Measurements from ENCODE around the gene ZSCAN31. TPM values are rescaled to one million over a fixed set of nuclear protein-coding genes. Genes with fewer than 3 reads are reported as not detected.
A peak's percentile ranks its signal among the peaks of the same experiment; 100 is the strongest.

The ZSCAN31 gene
- total and polyA plus RNA-seq, 10 of the 15 experiments (the other 5 are each of a cell fraction or from before 2014, with no cell fraction given): 1.6 to 5.2 (median 2.9) TPM

GRCh38 chr6:28384143-28384533 is 48.2 kb upstream of the ZSCAN31 start:
- Histone ChIP-seq H2AFZ (ENCODE audit: control insufficient read depth, low read depth, low read length) (no peak overlapping the region), H3K9ac (ENCODE audit: control insufficient read depth, insufficient read depth, low read length) (no peak overlapping the region), H3K4me3 (no peak overlapping the region), H3K4me2 (ENCODE audit: control insufficient read depth, insufficient read depth) (0 out of 2 replicates have a peak overlapping the region, but pooled peaks have one; percentile 73), H3K9me3 (replicated peaks; ENCODE audit: control insufficient read depth, insufficient read depth, low read length) (peaks cover 1% of the 10 kb centered on the region), H3K27me3 (replicated peaks in 1 of 2; ENCODE audit: control insufficient read depth in 2 of 2, insufficient read depth in 2 of 2, low read length in 1 of 2) (no peaks in the 10 kb centered on the region), H3K36me3 (ENCODE audit: control insufficient read depth in 2 of 2, insufficient read depth in 2 of 2, low read length in 1 of 2) (peaks cover 4 to 16% of the 10 kb centered on the region in 2 experiments; a peak in 3 of 4 replicates), H4K20me1 (ENCODE audit: control insufficient read depth, insufficient read depth) (no peaks in the 10 kb centered on the region), H3K27ac (ENCODE audit: control insufficient read depth, insufficient read depth) (no peak overlapping the region), H3K4me1 (ENCODE audit: control insufficient read depth, insufficient read depth, low read length) (no peaks in the 10 kb centered on the region), H3K79me2 (ENCODE audit: control insufficient read depth, insufficient read depth, low read length) (no peaks in the 10 kb centered on the region; the same call in 1 of the 2 replicates)
- FAIRE-seq (no peak), ATAC-seq (no peak), DNase-seq (ENCODE audit: low read depth, low spot score) (no peak)
- POLR2A ChIA-PET: interaction anchor here (0.9 to 2.5 kb wide), 5 partner anchors 11 to 259 kb away, joined by 3 to 7 read pairs (median 7); partner anchors contain the start of genes ZKSCAN8, ZSCAN12 and ZSCAN16
- no TSS peak for BruUV-seq (replicated peaks)
- in situ Hi-C loops (cut with MboI) (no loop called here), intact Hi-C loops (cut with micrococcal nuclease; ENCODE audit: unreplicated experiment) (no loop called here)
- RAD21 ChIA-PET (ENCODE audit: unreplicated experiment): interaction anchor here (0.8 to 2.5 kb wide), 7 partner anchors 28 to 258 kb away, joined by 3 to 26 read pairs (median 7); partner anchors contain the start of genes ZKSCAN3, ZKSCAN4 and ZSCAN26
- SMC1A ChIA-PET (ENCODE audit: uncharacterized antibody, unreplicated experiment): interaction anchor here (0.5 to 5.5 kb wide), 12 partner anchors 12 to 232 kb away, joined by 3 to 35 read pairs (median 4); partner anchors contain the start of gene ZKSCAN3
- TF ChIP-seq ASH2L (IDR thresholded peaks at IDR 0.05; ENCODE audit: borderline replicate concordance, low read depth) (no peak), ATF7 (IDR thresholded peaks at IDR 0.05; ENCODE audit: low read depth) (peak; percentile 32; the same call in 1 of the 2 replicates)
- CTCF ChIA-PET: interaction anchor here (0.6 to 5.6 kb wide), 12 partner anchors 12 to 487 kb away, joined by 3 to 59 read pairs (median 5); partner anchors contain the start of genes ZKSCAN3 and ZSCAN12
- WGBS (ENCODE audit: insufficient coverage, insufficient replicate concordance, low lambda C conversion rate, missing lambda C conversion rate): 95% methylated on average over 2 of the region's 2 CpGs

GRCh38 chr6:28383235-28384142 is 47.5 kb upstream of the ZSCAN31 start:
- peak; percentile 83 for FAIRE-seq
- WGBS (ENCODE audit: insufficient coverage, insufficient replicate concordance, low lambda C conversion rate, missing lambda C conversion rate): 12% methylated on average over 28 of the region's 31 CpGs
- DNase-seq (ENCODE audit: low read depth, low spot score): no peak
- ChIA-PET POLR2A (interaction anchor here (0.9 to 2.5 kb wide), 8 partner anchors 11 to 258 kb away, joined by 3 to 10 read pairs (median 6); partner anchors contain the start of genes ZKSCAN8, ZSCAN12 and ZSCAN16), CTCF (interaction anchor here (0.7 to 5.6 kb wide), 17 partner anchors 12 to 566 kb away, joined by 3 to 59 read pairs (median 3); partner anchors contain the start of genes ZKSCAN3, ZSCAN12 and ZSCAN26), SMC1A (ENCODE audit: uncharacterized antibody, unreplicated experiment) (interaction anchor here (0.5 to 5.5 kb wide), 20 partner anchors 8 to 486 kb away, joined by 3 to 35 read pairs (median 4); partner anchors contain the start of genes ZKSCAN3, ZSCAN26 and ZSCAN31), RAD21 (ENCODE audit: unreplicated experiment) (interaction anchor here (0.8 to 2.5 kb wide), 11 partner anchors 11 to 257 kb away, joined by 3 to 26 read pairs (median 6); partner anchors contain the start of genes ZKSCAN3, ZKSCAN4, ZSCAN12 and ZSCAN26)
- peaks cover 1% of the 10 kb centered on the region for H3K9me3 ChIP-seq (replicated peaks; ENCODE audit: control insufficient read depth, insufficient read depth, low read length)
- in situ Hi-C loops (cut with MboI): no loop called here
- peak; percentile 97 for ATAC-seq
- no peaks in the 10 kb centered on the region for H3K27me3 ChIP-seq (replicated peaks in 1 of 2; ENCODE audit: control insufficient read depth in 2 of 2, insufficient read depth in 2 of 2, low read length in 1 of 2)
- peak overlapping the region; percentile 50; the same call in 1 of the 2 replicates for H3K27ac ChIP-seq (ENCODE audit: control insufficient read depth, insufficient read depth)
- intact Hi-C loops (cut with micrococcal nuclease; ENCODE audit: unreplicated experiment): loop anchor here (2.0 kb wide), 1 partner anchor 15 kb away; the partner anchor contains the start of gene ZSCAN12
- H3K4me1 ChIP-seq (ENCODE audit: control insufficient read depth, insufficient read depth, low read length): no peaks in the 10 kb centered on the region
- peak overlapping the region; percentile 38; the same call in 1 of the 2 replicates for H3K4me3 ChIP-seq
- no peaks in the 10 kb centered on the region for H4K20me1 ChIP-seq (ENCODE audit: control insufficient read depth, insufficient read depth)
- H3K79me2 ChIP-seq (ENCODE audit: control insufficient read depth, insufficient read depth, low read length): no peaks in the 10 kb centered on the region; the same call in 1 of the 2 replicates
- H3K4me2 ChIP-seq (ENCODE audit: control insufficient read depth, insufficient read depth): peak overlapping the region; percentile 73
- peak overlapping the region; percentile 27 for H2AFZ ChIP-seq (ENCODE audit: control insufficient read depth, low read depth, low read length)
- BruUV-seq (replicated peaks): no TSS peak
- no peak overlapping the region for H3K9ac ChIP-seq (ENCODE audit: control insufficient read depth, insufficient read depth, low read length)
- H3K36me3 ChIP-seq (ENCODE audit: control insufficient read depth in 2 of 2, insufficient read depth in 2 of 2, low read length in 1 of 2): peaks cover 3 to 13% of the 10 kb centered on the region in 2 experiments; a peak in 3 of 4 replicates
- no peak for TF ChIP-seq ZBTB33 (IDR thresholded peaks at IDR 0.05)
- no peak for TF ChIP-seq E2F8 (IDR thresholded peaks at IDR 0.05; ENCODE audit: low read depth, partially characterized antibody)
- TF ChIP-seq LARP7 (IDR thresholded peaks at IDR 0.05): no peak
- peak; percentile 49 for TF ChIP-seq RAD21 (IDR thresholded peaks at IDR 0.05; ENCODE audit: insufficient read depth, low read depth, low read length)
- no peak for TF ChIP-seq KDM1A (IDR thresholded peaks at IDR 0.05; ENCODE audit: borderline replicate concordance)
- no peak; the same call in 1 of the 2 replicates for TF ChIP-seq JUND (IDR thresholded peaks at IDR 0.05; ENCODE audit: low read depth, low read length)

Measured in GM12878 (cell line).